C4-2B (cell line): ENCODE measurements around the gene TRIM29.

Experiments
- ZFX ChIP-seq: fragments of 450-650 bp; IDR thresholded peaks from 2 replicates; pipeline ENCODE4 v1.6.1; 2017
- TF ChIP-seq, protein P1 (sequence below): fragments of 450-650 bp; conservative IDR thresholded peaks from 2 replicates; pipeline ENCODE4 v1.5.1; 2017; ENCODE audit warnings: mild to moderate bottlenecking

GRCh38 chr11:120107692-120108091 is 30.2 kb downstream of the TRIM29 start:
- TF ChIP-seq, protein P1, sequence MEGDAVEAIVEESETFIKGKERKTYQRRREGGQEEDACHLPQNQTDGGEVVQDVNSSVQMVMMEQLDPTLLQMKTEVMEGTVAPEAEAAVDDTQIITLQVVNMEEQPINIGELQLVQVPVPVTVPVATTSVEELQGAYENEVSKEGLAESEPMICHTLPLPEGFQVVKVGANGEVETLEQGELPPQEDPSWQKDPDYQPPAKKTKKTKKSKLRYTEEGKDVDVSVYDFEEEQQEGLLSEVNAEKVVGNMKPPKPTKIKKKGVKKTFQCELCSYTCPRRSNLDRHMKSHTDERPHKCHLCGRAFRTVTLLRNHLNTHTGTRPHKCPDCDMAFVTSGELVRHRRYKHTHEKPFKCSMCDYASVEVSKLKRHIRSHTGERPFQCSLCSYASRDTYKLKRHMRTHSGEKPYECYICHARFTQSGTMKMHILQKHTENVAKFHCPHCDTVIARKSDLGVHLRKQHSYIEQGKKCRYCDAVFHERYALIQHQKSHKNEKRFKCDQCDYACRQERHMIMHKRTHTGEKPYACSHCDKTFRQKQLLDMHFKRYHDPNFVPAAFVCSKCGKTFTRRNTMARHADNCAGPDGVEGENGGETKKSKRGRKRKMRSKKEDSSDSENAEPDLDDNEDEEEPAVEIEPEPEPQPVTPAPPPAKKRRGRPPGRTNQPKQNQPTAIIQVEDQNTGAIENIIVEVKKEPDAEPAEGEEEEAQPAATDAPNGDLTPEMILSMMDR: no peak
- TF ChIP-seq ZFX: no peak
